ENCODE results near the gene COL18A1. TPM values are rescaled to one million over a fixed set of nuclear protein-coding genes. Genes with fewer than 3 reads are reported as not detected.

COL18A1 gene
- total and polyA plus RNA-seq, 2 donors from 2014 or later: 150 to 316 TPM

GRCh38 chr21:45439161-45439872 lies 34.4 kb downstream of the COL18A1 start:
- H3K4me3 ChIP-seq (ENCODE audit: low read length in 3 of 3): peak overlapping the region in 1 of 3 donors; percentile 54
- peak; percentile 96 for TF ChIP-seq CTCF (IDR thresholded peaks at IDR 0.05; ENCODE audit: borderline replicate concordance, extremely low read depth, insufficient read depth)
- no peaks in the 10 kb centered on the region for H3K27me3 ChIP-seq (ENCODE audit: control insufficient read depth, insufficient read depth, low read length)
- H3K9me3 ChIP-seq (ENCODE audit: control insufficient read depth in 2 of 3, insufficient read depth in 1 of 3, low read length in 3 of 3): no peaks in the 10 kb centered on the region
- peaks cover 0 to 15% (median 10%) of the 10 kb centered on the region in 3 donors for H3K4me1 ChIP-seq (ENCODE audit: control insufficient read depth in 2 of 3, insufficient read depth in 2 of 3, low read depth in 1 of 3, low read length in 3 of 3)
- peak overlapping the region; percentile 73 to 86 for H3K27ac ChIP-seq (ENCODE audit: low read depth in 2 of 2, low read length in 2 of 2)
- DNase-seq (peak; percentile 87 to 94 (median 91)), FAIRE-seq (no peak)
- intact Hi-C loops (cut with DNase I): no loop called here
- H3K36me3 ChIP-seq (ENCODE audit: control insufficient read depth in 2 of 3, insufficient read depth in 3 of 3, low read length in 3 of 3): peaks cover 0 to 3% (median 0%) of the 10 kb centered on the region in 3 donors
- peak overlapping the region in 1 of 3 donors; percentile 69 for H3K9ac ChIP-seq (ENCODE audit: low read length in 3 of 3)

- Histone ChIP-seq H3K36me3 (ENCODE audit: control insufficient read depth in 2 of 3, insufficient read depth in 3 of 3, low read length in 3 of 3) (peaks cover 0 to 3% (median 0%) of the 10 kb centered on the region in 3 donors), H3K4me1 (ENCODE audit: control insufficient read depth in 2 of 3, insufficient read depth in 2 of 3, low read depth in 1 of 3, low read length in 3 of 3) (peaks cover 0 to 14% (median 10%) of the 10 kb centered on the region in 3 donors), H3K27ac (ENCODE audit: low read depth in 2 of 2, low read length in 2 of 2) (peak overlapping the region; percentile 73 to 86), H3K4me3 (ENCODE audit: low read length in 3 of 3) (no peak overlapping the region), H3K9me3 (ENCODE audit: control insufficient read depth in 2 of 3, insufficient read depth in 1 of 3, low read length in 3 of 3) (no peaks in the 10 kb centered on the region), H3K9ac (ENCODE audit: low read length in 3 of 3) (peak overlapping the region in 1 of 3 donors; percentile 69), H3K27me3 (ENCODE audit: control insufficient read depth, insufficient read depth, low read length) (no peaks in the 10 kb centered on the region)
- FAIRE-seq (no peak), DNase-seq (peak in 2 of 5 donors; percentile 62 to 74)
- TF ChIP-seq CTCF (IDR thresholded peaks at IDR 0.05; ENCODE audit: borderline replicate concordance, extremely low read depth, insufficient read depth): no peak
- intact Hi-C loops (cut with DNase I): loop anchor here (5.0 kb wide), 1 partner anchor 148 kb away; no protein-coding TSS in a partner anchor
These were observed 35.0 kb downstream of the COL18A1 start for GRCh38 chr21:45439901-45440461.

GRCh38 chr21:45440736-45441350 lies 35.9 kb downstream of the COL18A1 start:
- Histone ChIP-seq H3K4me3 (ENCODE audit: low read length in 3 of 3) (no peak overlapping the region), H3K9ac (ENCODE audit: low read length in 3 of 3) (no peak overlapping the region), H3K36me3 (ENCODE audit: control insufficient read depth in 2 of 3, insufficient read depth in 3 of 3, low read length in 3 of 3) (peaks cover 0 to 3% (median 0%) of the 10 kb centered on the region in 3 donors), H3K9me3 (ENCODE audit: control insufficient read depth in 2 of 3, insufficient read depth in 1 of 3, low read length in 3 of 3) (no peaks in the 10 kb centered on the region), H3K27ac (ENCODE audit: low read depth in 2 of 2, low read length in 2 of 2) (no peak overlapping the region), H3K4me1 (ENCODE audit: control insufficient read depth in 2 of 3, insufficient read depth in 2 of 3, low read depth in 1 of 3, low read length in 3 of 3) (peaks cover 0 to 12% (median 10%) of the 10 kb centered on the region in 3 donors), H3K27me3 (ENCODE audit: control insufficient read depth, insufficient read depth, low read length) (no peaks in the 10 kb centered on the region)
- intact Hi-C loops (cut with DNase I): loop anchor here (5.0 kb wide), 1 partner anchor 149 kb away; no protein-coding TSS in a partner anchor
- no peak for TF ChIP-seq CTCF (IDR thresholded peaks at IDR 0.05; ENCODE audit: borderline replicate concordance, extremely low read depth, insufficient read depth)
- FAIRE-seq (no peak), DNase-seq (peak in 1 of 5 donors; percentile 72)

Data from kidney (tissue), 14 donors.